Measurements from ENCODE around the gene G0S2. TPM values are rescaled to one million over a fixed set of nuclear protein-coding genes. Genes with fewer than 3 reads are reported as not detected.

The G0S2 gene
- total and polyA plus RNA-seq, 9 donors = 41.5 to 392 (median 77.6) TPM

- Histone ChIP-seq H3K9me3 (no peaks in the 10 kb centered on the region), H3K27ac (no peak overlapping the region), H3K4me3 (no peak overlapping the region), H3K27me3 (no peaks in the 10 kb centered on the region), H3K4me1 (ENCODE audit: insufficient read depth) (peaks cover 7% of the 10 kb centered on the region), H3K36me3 (no peaks in the 10 kb centered on the region)
- no peak for TF ChIP-seq CTCF (IDR thresholded peaks at IDR 0.05)
- no peak for TF ChIP-seq POLR2A (IDR thresholded peaks at IDR 0.05)
- TF ChIP-seq EP300 (IDR thresholded peaks at IDR 0.05) = no peak
- 89 to 95% (median 92%) methylated on average over 4 of the region's 4 CpGs for WGBS, 3 donors
- intact Hi-C loops (cut with DNase I) = loop anchor here in 1 of 4 donors (5.0 kb wide), 1 partner anchor 37 kb away; no protein-coding TSS in a partner anchor
- no peak for DNase-seq
Observed at GRCh38 chr1:209678981-209679539, 3.8 kb downstream of the G0S2 start.

- TF ChIP-seq EP300 (IDR thresholded peaks at IDR 0.05) (no peak), CTCF (IDR thresholded peaks at IDR 0.05) (no peak), POLR2A (IDR thresholded peaks at IDR 0.05) (no peak)
- intact Hi-C loops (cut with DNase I) = loop anchor here in 3 of 4 donors (5.0 to 10.0 kb wide), 4 partner anchors 44 to 64 kb away; no protein-coding TSS in a partner anchor
- DNase-seq = no peak
- Histone ChIP-seq H3K27me3 (no peaks in the 10 kb centered on the region), H3K27ac (peak overlapping the region in 1 of 2 donors; percentile 30), H3K4me3 (no peak overlapping the region), H3K36me3 (no peaks in the 10 kb centered on the region), H3K4me1 (ENCODE audit: insufficient read depth) (peaks cover 19% of the 10 kb centered on the region), H3K9me3 (no peaks in the 10 kb centered on the region)
- 40 to 50% (median 44%) methylated on average over 4 of the region's 4 CpGs for WGBS, 3 donors
Observed at GRCh38 chr1:209685821-209686220, 10.6 kb downstream of the G0S2 start.

- H3K4me1 ChIP-seq (ENCODE audit: insufficient read depth) = peaks cover 19% of the 10 kb centered on the region
- H3K9me3 ChIP-seq = no peaks in the 10 kb centered on the region
- intact Hi-C loops (cut with DNase I) = loop anchor here in 3 of 4 donors (5.0 to 10.0 kb wide), 4 partner anchors 44 to 64 kb away; no protein-coding TSS in a partner anchor
- WGBS, 3 donors = 8 to 22% (median 12%) methylated on average over 4 of the region's 4 CpGs
- H3K27ac ChIP-seq = peak overlapping the region in 1 of 2 donors; percentile 30
- no peak overlapping the region for H3K4me3 ChIP-seq
- no peaks in the 10 kb centered on the region for H3K36me3 ChIP-seq
- no peak for DNase-seq
- TF ChIP-seq POLR2A (IDR thresholded peaks at IDR 0.05) = no peak
- no peak for TF ChIP-seq CTCF (IDR thresholded peaks at IDR 0.05)
- no peak for TF ChIP-seq EP300 (IDR thresholded peaks at IDR 0.05)
- H3K27me3 ChIP-seq = no peaks in the 10 kb centered on the region
Observed at GRCh38 chr1:209686322-209686721, 11.1 kb downstream of the G0S2 start.

- WGBS, 3 donors = 19 to 25% (median 21%) methylated on average over 1 of the region's 1 CpG
Observed at GRCh38 chr1:209688746-209689234, 13.6 kb downstream of the G0S2 start.

More at GRCh38 chr1:209688746-209689234, 13.6 kb downstream of the G0S2 start:
- TF ChIP-seq POLR2A (IDR thresholded peaks at IDR 0.05) (no peak), EP300 (IDR thresholded peaks at IDR 0.05) (no peak), CTCF (IDR thresholded peaks at IDR 0.05) (no peak)
- intact Hi-C loops (cut with DNase I) = loop anchor here in 3 of 4 donors (5.0 to 10.0 kb wide), 4 partner anchors 46 to 66 kb away; no protein-coding TSS in a partner anchor
- DNase-seq = peak in 1 of 5 donors; percentile 37
- Histone ChIP-seq H3K4me1 (ENCODE audit: insufficient read depth) (peaks cover 19% of the 10 kb centered on the region), H3K27ac (no peak overlapping the region), H3K4me3 (no peak overlapping the region), H3K27me3 (no peaks in the 10 kb centered on the region), H3K36me3 (no peaks in the 10 kb centered on the region), H3K9me3 (no peaks in the 10 kb centered on the region)

All from ovary (tissue), 9 donors.